Coronary artery (tissue), 2 donors: ENCODE measurements around the gene ZG16.
"Not testable (repeated sequence)": the region's sequence is repeated elsewhere in the genome, so short reads cannot be mapped to it uniquely, and the experiment has no call there.

ENCODE experiments used
- DNase-seq: peaks from one replicate; pipeline ENCODE4 v3.0.0-alpha.2; 2017; ENCODE audit warnings: low spot score
- H3K27ac ChIP-seq, 2 donors: fragments of 200-600 bp; sonication (generic); one replicate each; pipeline ENCODE4 v1.5.1; 2016 to 2019
- H3K4me3 ChIP-seq: fragments of 200-600 bp; sonication (generic); 2 replicates; pipeline ENCODE4 v1.5.1; 2016; ENCODE audit warnings: mild to moderate bottlenecking, moderate library complexity
- CTCF ChIP-seq: fragments of 200-600 bp; sonication (generic); IDR thresholded peaks from one replicate; pipeline ENCODE4 v1.5.1; 2019; ENCODE audit warnings: antibody characterized with exemption

Gene ZG16

GRCh38 chr16:29784157-29784556 lies 6.1 kb downstream of the ZG16 start:
- no peak for DNase-seq
- no peak for TF ChIP-seq CTCF
- Histone ChIP-seq H3K4me3 (no peak overlapping the region), H3K27ac (no peak overlapping the region)

- TF ChIP-seq CTCF = peak; percentile 82
- H3K27ac ChIP-seq = no peak overlapping the region
- H3K4me3 ChIP-seq = peak overlapping the region; percentile 61
- DNase-seq = peak; percentile 78
Observed at GRCh38 chr16:29784901-29785500, 6.9 kb downstream of the ZG16 start.

GRCh38 chr16:29787155-29787554 lies 9.1 kb downstream of the ZG16 start:
- DNase-seq, H3K27ac ChIP-seq, H3K4me3 ChIP-seq: not testable (repeated sequence)

GRCh38 chr16:29789775-29790182 lies 11.7 kb downstream of the ZG16 start:
- Histone ChIP-seq H3K4me3 (peak overlapping the region; percentile 90), H3K27ac (peak overlapping the region; percentile 73 to 83)
- DNase-seq = no peak
- no peak for TF ChIP-seq CTCF

GRCh38 chr16:29790183-29790948 lies 12.3 kb downstream of the ZG16 start, which contains the start of gene KIF22:
Gene KIF22 (plus strand): TSS chr16:29790751. CDS start chr16:29790760, 9 bp downstream.
- peak within 1 kb of the TSS; percentile 90 for H3K4me3 ChIP-seq
- peak; percentile 98 for DNase-seq
- TF ChIP-seq CTCF = peak; percentile 60
- peak within 1 kb of the TSS; percentile 73 to 83 for H3K27ac ChIP-seq

- Histone ChIP-seq H3K4me3 (peak overlapping the region; percentile 90), H3K27ac (peak overlapping the region in 1 of 2 donors; percentile 70)
- DNase-seq = no peak
- TF ChIP-seq CTCF = no peak
Observed at GRCh38 chr16:29790949-29791844, 13.1 kb downstream of the ZG16 start.
